ENCODE measurements around the gene RFX7.
"Not testable (repeated sequence)": the region's sequence is repeated elsewhere in the genome, so short reads cannot be mapped to it uniquely, and the experiment has no call there.

RFX7 gene

DNA sequence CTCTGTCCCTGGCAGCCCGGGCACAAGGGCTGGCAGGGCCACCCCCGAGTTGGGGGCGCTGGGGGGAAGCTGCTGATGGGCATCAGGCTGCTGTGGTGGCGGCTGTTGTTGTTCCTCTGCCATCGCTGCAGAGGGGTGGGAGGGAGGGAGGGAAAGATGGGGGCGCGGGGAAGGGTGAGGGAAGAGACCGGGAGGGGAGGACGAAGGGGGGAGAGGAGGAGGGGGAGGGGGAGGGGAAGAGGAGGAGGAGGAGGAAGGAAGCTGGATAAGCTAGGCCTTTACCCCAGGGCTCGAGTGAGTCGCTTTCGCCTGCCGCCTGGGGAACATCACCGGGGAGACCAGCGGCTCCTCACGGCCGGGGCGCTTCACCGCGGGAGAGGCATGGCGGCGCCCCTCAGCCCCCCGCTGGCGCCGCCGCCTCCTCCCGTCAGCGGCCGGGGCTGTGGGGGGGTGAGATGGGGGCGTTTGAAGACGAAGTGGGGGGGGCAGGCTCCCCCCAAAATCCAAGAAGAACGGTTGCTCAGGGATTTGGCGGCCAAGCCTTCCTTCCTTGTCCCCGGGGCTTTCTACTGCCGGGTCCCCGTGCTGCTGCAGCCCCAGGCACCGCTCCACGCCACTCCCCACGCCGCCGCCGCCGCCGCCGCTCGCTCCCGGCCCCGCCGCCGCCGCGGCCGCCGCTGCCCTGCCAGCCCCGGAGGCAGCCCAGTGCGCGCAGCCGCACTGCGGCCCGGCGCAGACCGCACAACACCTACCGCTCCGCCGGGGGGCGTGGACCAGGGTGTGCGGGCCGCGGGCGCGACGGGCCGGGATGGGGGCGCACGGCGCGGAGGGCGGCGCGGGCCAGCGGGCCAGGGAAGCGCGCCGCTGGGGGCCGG, at the start of gene RFX7:
Gene RFX7 (minus strand): TSS at position 717 of the 875 bp plus-strand sequence. CDS start 594 bp downstream, at position 123.
- Histone ChIP-seq H3K4me3 (ENCODE audit: low read length) (peak within 1 kb of the TSS; percentile 83), H3K4me1 (ENCODE audit: control insufficient read depth, insufficient read depth, low read length) (peaks cover 38% of the 10 kb centered on the region), H3K9ac (ENCODE audit: low read length) (peak within 1 kb of the TSS; percentile 88), H3K36me3 (ENCODE audit: control insufficient read depth, insufficient read depth, low read length, severe bottlenecking) (no peaks in the 10 kb centered on the region), H3K27me3 (replicated peaks; ENCODE audit: control insufficient read depth, insufficient read depth, low read length) (no peaks in the 10 kb centered on the region), H3K9me3 (ENCODE audit: control insufficient read depth, low read length) (no peaks in the 10 kb centered on the region)
- DNase-seq (ENCODE audit: low read depth), result peak; percentile 94

GRCh38 chr15:56292546-56293316, 49.1 kb upstream of the RFX7 start:
- no peak for DNase-seq (ENCODE audit: low read depth)
- Histone ChIP-seq H3K9ac (ENCODE audit: low read length) (no peak overlapping the region), H3K27me3 (replicated peaks; ENCODE audit: control insufficient read depth, insufficient read depth, low read length) (no peaks in the 10 kb centered on the region), H3K9me3 (ENCODE audit: control insufficient read depth, low read length) (peaks cover 17% of the 10 kb centered on the region), H3K4me1 (ENCODE audit: control insufficient read depth, insufficient read depth, low read length) (no peaks in the 10 kb centered on the region), H3K36me3 (ENCODE audit: control insufficient read depth, insufficient read depth, low read length, severe bottlenecking) (no peaks in the 10 kb centered on the region), H3K4me3 (ENCODE audit: low read length) (no peak overlapping the region)

DNA sequence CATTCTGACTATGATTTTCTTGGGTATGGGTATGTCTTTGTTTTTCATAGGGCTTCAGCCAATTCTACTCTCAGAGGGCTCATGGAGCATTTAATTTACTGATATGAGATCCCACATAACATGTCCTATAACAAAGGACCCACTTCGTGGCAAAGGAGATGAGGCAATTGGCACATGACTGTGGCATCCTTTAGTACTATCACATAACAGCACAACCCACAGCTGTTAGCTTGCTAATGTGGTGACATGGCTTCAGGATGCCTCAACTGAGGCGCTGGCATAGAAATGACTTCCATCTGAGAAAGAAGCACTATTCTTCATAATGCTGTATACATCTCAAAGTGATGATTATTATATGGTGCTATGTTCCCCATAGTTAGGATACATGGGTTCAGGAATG, 48.1 kb upstream of the RFX7 start:
- DNase-seq (ENCODE audit: low read depth), result no peak
- Histone ChIP-seq H3K27me3 (replicated peaks; ENCODE audit: control insufficient read depth, insufficient read depth, low read length) (no peaks in the 10 kb centered on the region), H3K9ac (ENCODE audit: low read length) (no peak overlapping the region), H3K36me3 (ENCODE audit: control insufficient read depth, insufficient read depth, low read length, severe bottlenecking) (no peaks in the 10 kb centered on the region), H3K9me3 (ENCODE audit: control insufficient read depth, low read length) (peaks cover 17% of the 10 kb centered on the region), H3K4me3 (ENCODE audit: low read length) (no peak overlapping the region), H3K4me1 (ENCODE audit: control insufficient read depth, insufficient read depth, low read length) (no peaks in the 10 kb centered on the region)

DNA sequence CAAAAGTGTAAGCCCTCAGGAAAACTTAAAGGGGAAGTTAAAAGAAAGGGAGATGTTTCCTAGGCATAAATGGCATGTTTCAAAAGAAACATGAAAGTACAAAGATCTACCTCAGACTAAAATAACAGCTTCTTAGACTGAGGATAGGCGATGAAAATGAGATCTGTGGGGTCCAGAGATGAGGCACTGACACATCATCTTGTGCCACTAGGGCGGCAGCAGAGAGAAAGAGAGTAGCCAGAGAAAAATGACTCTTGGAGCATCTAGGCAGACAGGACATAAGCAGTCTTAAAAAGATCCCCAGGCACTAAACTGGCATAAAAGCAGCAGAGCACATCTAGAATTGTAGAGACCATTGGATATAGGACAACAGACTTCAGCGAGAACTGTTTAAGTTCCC, 42.5 kb upstream of the RFX7 start:
- Histone ChIP-seq H3K36me3 (ENCODE audit: control insufficient read depth, insufficient read depth, low read length, severe bottlenecking) (no peaks in the 10 kb centered on the region), H3K4me1 (ENCODE audit: control insufficient read depth, insufficient read depth, low read length) (no peaks in the 10 kb centered on the region), H3K9ac (ENCODE audit: low read length) (no peak overlapping the region), H3K4me3 (ENCODE audit: low read length) (no peak overlapping the region), H3K9me3 (ENCODE audit: control insufficient read depth, low read length) (peaks cover 17% of the 10 kb centered on the region), H3K27me3 (replicated peaks; ENCODE audit: control insufficient read depth, insufficient read depth, low read length) (no peaks in the 10 kb centered on the region)
- DNase-seq (ENCODE audit: low read depth), result no peak

GRCh38 chr15:56281145-56281544, 37.5 kb upstream of the RFX7 start:
- Histone ChIP-seq H3K36me3 (ENCODE audit: control insufficient read depth, insufficient read depth, low read length, severe bottlenecking) (no peaks in the 10 kb centered on the region), H3K27me3 (replicated peaks; ENCODE audit: control insufficient read depth, insufficient read depth, low read length) (no peaks in the 10 kb centered on the region), H3K9ac (ENCODE audit: low read length) (no peak overlapping the region), H3K4me1 (ENCODE audit: control insufficient read depth, insufficient read depth, low read length) (no peaks in the 10 kb centered on the region), H3K4me3 (ENCODE audit: low read length) (no peak overlapping the region), H3K9me3 (ENCODE audit: control insufficient read depth, low read length) (no peaks in the 10 kb centered on the region)
- no peak for DNase-seq (ENCODE audit: low read depth)

DNA sequence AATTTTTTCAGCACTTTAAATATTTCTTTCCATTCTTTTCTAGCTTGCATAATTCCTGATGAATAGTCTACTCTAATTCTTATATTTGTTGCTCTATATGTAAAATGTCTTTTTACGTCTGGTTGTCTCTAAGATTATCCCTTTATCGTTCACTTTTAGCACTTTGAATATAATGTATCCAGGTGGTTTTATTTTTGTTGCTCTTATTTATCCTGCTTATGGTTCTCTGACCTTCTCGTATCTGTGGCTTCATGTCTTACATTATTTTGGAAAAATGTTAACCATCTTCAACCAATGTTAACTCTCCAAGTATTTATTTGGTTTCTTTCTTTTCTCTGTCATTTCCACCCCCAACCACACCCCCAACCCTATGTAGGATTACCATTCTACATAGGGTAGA, 30.0 kb upstream of the RFX7 start:
- DNase-seq (ENCODE audit: low read depth), result no peak
- no peak overlapping the region for H3K4me3 ChIP-seq (ENCODE audit: low read length)
- H3K4me1 ChIP-seq (ENCODE audit: control insufficient read depth, insufficient read depth, low read length), result no peaks in the 10 kb centered on the region
- H3K9me3 ChIP-seq (ENCODE audit: control insufficient read depth, low read length), result peaks cover 18% of the 10 kb centered on the region
- H3K36me3 ChIP-seq (ENCODE audit: control insufficient read depth, insufficient read depth, low read length, severe bottlenecking), result no peaks in the 10 kb centered on the region
- no peak overlapping the region for H3K9ac ChIP-seq (ENCODE audit: low read length)
- H3K27me3 ChIP-seq (replicated peaks; ENCODE audit: control insufficient read depth, insufficient read depth, low read length), result no peaks in the 10 kb centered on the region

DNA sequence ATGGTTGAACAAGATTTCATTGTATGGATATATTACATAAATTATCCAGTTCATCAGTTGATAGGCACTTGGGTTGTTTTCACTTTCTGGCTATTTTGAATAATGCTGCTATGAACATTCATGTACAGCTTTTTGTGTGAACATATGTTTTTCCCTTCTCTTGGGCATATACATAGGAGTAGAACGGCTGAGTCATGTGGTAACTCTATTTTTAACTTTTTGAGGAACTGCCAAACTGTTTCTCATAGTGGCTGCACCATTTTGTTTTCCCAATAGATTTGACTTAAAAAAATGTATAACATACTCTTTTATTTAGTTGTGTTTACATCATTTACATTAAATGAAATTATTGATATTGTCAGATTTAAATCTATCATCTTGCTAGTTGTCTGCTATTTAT, 28.8 kb upstream of the RFX7 start:
- peaks cover 18% of the 10 kb centered on the region for H3K9me3 ChIP-seq (ENCODE audit: control insufficient read depth, low read length)
- no peak for DNase-seq (ENCODE audit: low read depth)
- no peaks in the 10 kb centered on the region for H3K4me1 ChIP-seq (ENCODE audit: control insufficient read depth, insufficient read depth, low read length)
- H3K27me3 ChIP-seq (replicated peaks; ENCODE audit: control insufficient read depth, insufficient read depth, low read length), result no peaks in the 10 kb centered on the region
- no peak overlapping the region for H3K9ac ChIP-seq (ENCODE audit: low read length)
- H3K36me3 ChIP-seq (ENCODE audit: control insufficient read depth, insufficient read depth, low read length, severe bottlenecking), result no peaks in the 10 kb centered on the region
- no peak overlapping the region for H3K4me3 ChIP-seq (ENCODE audit: low read length)

DNA sequence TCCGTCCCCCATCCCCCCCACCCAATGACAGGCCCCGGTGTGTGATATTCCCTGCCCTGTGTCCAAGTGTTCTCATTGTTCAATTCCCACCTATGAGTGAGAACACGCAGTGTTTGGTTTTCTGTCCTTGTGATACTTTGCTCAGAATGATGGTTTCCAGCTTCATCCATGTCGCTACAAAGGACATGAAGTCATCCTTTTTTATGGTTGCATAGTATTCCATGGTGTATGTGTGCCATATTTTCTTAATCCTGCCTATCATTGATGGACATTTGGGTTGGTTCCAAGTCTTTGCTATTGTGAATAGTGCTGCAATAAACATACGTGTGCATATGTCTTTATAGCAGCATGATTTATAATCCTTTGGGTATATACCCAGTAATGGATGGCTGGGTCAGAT, 22.8 kb upstream of the RFX7 start:
- not testable (repeated sequence) for H3K9ac ChIP-seq (ENCODE audit: low read length); H3K27me3 ChIP-seq (replicated peaks; ENCODE audit: control insufficient read depth, insufficient read depth, low read length); H3K4me1 ChIP-seq (ENCODE audit: control insufficient read depth, insufficient read depth, low read length); H3K36me3 ChIP-seq (ENCODE audit: control insufficient read depth, insufficient read depth, low read length, severe bottlenecking); DNase-seq (ENCODE audit: low read depth); H3K4me3 ChIP-seq (ENCODE audit: low read length); H3K9me3 ChIP-seq (ENCODE audit: control insufficient read depth, low read length)

- DNase-seq (ENCODE audit: low read depth), result no peak
- Histone ChIP-seq H3K4me1 (ENCODE audit: control insufficient read depth, insufficient read depth, low read length) (peaks cover 6% of the 10 kb centered on the region), H3K9ac (ENCODE audit: low read length) (no peak overlapping the region), H3K4me3 (ENCODE audit: low read length) (no peak overlapping the region), H3K27me3 (replicated peaks; ENCODE audit: control insufficient read depth, insufficient read depth, low read length) (no peaks in the 10 kb centered on the region), H3K36me3 (ENCODE audit: control insufficient read depth, insufficient read depth, low read length, severe bottlenecking) (no peaks in the 10 kb centered on the region), H3K9me3 (ENCODE audit: control insufficient read depth, low read length) (no peaks in the 10 kb centered on the region)
Observed at GRCh38 chr15:56261854-56262509, 18.3 kb upstream of the RFX7 start.

DNA sequence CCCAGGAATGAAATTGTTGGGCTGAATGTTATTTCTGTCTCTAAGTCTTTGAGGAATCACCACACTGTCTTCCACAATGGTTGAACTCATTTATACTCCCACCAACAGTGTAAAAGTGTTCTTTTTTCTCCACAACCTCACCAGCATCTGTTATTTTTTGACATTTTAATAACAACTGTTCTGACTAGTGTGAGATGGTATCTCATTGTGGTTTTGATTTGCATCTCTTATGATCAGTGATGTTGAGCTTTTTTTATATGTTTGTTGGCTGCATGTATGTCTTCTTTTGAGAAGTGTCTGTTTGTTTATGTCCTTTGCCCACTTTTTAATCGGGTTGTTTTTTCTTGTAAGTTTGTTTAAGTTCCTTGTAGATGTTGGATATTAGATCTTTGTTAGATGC, 13.6 kb upstream of the RFX7 start:
- not testable (repeated sequence) for DNase-seq (ENCODE audit: low read depth)

DNA sequence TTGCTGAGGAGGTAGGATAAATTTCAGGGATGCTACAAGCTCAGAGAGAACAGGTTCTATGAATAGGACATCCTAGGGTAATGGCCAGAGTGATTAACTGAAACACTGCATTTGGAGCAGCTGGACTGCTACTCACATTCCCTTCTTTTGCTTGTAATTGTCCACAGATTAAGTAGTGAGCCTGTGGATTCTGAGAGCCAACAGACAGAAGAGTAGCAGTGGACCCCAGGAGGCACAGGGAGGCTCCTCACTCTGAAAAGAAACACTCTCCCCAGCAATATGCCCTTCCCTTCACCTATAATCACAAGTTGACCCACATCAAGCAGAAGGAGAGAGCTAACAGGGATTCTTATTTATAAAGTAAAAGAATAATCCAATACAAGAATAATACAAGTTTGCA, 10.6 kb upstream of the RFX7 start:
- no peaks in the 10 kb centered on the region for H3K36me3 ChIP-seq (ENCODE audit: control insufficient read depth, insufficient read depth, low read length, severe bottlenecking)
- peaks cover 5% of the 10 kb centered on the region for H3K4me1 ChIP-seq (ENCODE audit: control insufficient read depth, insufficient read depth, low read length)
- H3K9ac ChIP-seq (ENCODE audit: low read length), result no peak overlapping the region
- no peaks in the 10 kb centered on the region for H3K9me3 ChIP-seq (ENCODE audit: control insufficient read depth, low read length)
- H3K4me3 ChIP-seq (ENCODE audit: low read length), result no peak overlapping the region
- no peak for DNase-seq (ENCODE audit: low read depth)
- H3K27me3 ChIP-seq (replicated peaks; ENCODE audit: control insufficient read depth, insufficient read depth, low read length), result no peaks in the 10 kb centered on the region

More for the DNA sequence above, 13.6 kb upstream of the RFX7 start:
- H3K4me1 ChIP-seq (ENCODE audit: control insufficient read depth, insufficient read depth, low read length); H3K4me3 ChIP-seq (ENCODE audit: low read length); H3K36me3 ChIP-seq (ENCODE audit: control insufficient read depth, insufficient read depth, low read length, severe bottlenecking); H3K27me3 ChIP-seq (replicated peaks; ENCODE audit: control insufficient read depth, insufficient read depth, low read length); H3K9me3 ChIP-seq (ENCODE audit: control insufficient read depth, low read length); H3K9ac ChIP-seq (ENCODE audit: low read length): not testable (repeated sequence)
